GM12875 (cell line): Measurements from ENCODE around the gene TMC8.

Experiments
- H3K4me3 ChIP-seq: one replicate; pipeline ENCODE4 v1.5.1; 2011; ENCODE audit warnings: low read depth, low read length, control low read depth
- TF ChIP-seq, protein P1 (sequence below): IDR thresholded peaks from 2 replicates; pipeline ENCODE4 v1.5.1; 2011; ENCODE audit warnings: low read depth, mild to moderate bottlenecking, control low read depth, inconsistent platforms, low read length, moderate library complexity, borderline replicate concordance; ENCODE audit not compliant: insufficient read depth

Gene TMC8

DNA sequence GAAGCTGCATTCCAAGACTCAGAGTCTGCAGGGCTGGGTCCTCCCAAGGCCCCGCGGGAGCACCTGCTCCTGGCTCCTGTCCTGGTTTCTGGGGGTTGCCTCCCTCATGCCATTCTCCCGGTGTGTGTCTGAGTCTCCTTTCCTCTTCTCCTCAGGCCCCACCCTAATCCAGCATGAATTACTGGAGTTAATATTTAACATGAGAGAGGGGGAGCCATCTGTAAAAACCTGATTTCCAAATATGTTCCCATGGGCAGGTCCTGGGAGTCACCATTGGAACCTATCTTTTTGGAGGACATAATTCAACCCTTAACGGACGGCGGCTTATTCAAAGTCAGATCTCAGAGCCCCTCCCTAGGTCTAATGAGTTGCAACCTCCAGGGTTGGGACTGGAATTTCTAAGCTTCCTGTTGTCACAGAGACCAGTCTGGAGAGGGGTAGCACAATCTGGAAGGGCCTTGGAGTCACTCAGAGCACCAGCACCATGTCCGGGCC, 21.0 kb downstream of the TMC8 start:
- TF ChIP-seq, protein P1, sequence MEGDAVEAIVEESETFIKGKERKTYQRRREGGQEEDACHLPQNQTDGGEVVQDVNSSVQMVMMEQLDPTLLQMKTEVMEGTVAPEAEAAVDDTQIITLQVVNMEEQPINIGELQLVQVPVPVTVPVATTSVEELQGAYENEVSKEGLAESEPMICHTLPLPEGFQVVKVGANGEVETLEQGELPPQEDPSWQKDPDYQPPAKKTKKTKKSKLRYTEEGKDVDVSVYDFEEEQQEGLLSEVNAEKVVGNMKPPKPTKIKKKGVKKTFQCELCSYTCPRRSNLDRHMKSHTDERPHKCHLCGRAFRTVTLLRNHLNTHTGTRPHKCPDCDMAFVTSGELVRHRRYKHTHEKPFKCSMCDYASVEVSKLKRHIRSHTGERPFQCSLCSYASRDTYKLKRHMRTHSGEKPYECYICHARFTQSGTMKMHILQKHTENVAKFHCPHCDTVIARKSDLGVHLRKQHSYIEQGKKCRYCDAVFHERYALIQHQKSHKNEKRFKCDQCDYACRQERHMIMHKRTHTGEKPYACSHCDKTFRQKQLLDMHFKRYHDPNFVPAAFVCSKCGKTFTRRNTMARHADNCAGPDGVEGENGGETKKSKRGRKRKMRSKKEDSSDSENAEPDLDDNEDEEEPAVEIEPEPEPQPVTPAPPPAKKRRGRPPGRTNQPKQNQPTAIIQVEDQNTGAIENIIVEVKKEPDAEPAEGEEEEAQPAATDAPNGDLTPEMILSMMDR: no peak
- no peak overlapping the region for H3K4me3 ChIP-seq

- no peak overlapping the region for H3K4me3 ChIP-seq
- TF ChIP-seq, protein P1: no peak
Observed at GRCh38 chr17:78154903-78155811, 24.6 kb downstream of the TMC8 start.

DNA sequence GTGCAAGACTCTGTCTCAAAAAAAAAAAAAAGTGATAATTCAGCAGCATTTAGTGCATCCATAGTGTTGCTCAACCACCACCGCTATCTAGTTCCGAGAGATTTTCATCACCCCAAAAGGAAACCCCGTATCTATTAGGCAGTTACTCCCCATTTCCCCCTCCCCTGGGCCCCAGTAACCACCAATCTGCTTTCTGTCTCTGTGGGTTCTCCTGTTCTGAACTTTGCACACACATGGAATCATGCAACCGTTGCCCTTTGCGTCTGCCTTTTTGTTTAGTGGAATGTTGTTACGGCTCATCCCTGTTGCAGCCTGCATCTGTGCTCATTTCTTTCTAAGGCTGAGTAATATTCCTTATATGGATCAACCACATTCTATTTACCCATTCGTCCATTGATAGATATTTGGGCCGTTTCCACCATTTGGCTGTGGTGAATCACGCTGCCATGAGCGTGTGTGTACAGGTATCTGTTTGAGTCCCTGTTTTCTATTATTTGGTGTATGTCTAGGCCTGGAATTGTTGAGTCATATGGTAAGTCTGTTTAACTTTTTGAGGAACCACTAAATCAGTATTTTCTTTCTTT, 29.1 kb downstream of the TMC8 start:
- TF ChIP-seq, protein P1: no peak

GRCh38 chr17:78163881-78164747, 33.5 kb downstream of the TMC8 start:
- H3K4me3 ChIP-seq: no peak overlapping the region
- TF ChIP-seq, protein P1: no peak

More for the DNA sequence above, 29.1 kb downstream of the TMC8 start:
- H3K4me3 ChIP-seq: no peak overlapping the region

DNA sequence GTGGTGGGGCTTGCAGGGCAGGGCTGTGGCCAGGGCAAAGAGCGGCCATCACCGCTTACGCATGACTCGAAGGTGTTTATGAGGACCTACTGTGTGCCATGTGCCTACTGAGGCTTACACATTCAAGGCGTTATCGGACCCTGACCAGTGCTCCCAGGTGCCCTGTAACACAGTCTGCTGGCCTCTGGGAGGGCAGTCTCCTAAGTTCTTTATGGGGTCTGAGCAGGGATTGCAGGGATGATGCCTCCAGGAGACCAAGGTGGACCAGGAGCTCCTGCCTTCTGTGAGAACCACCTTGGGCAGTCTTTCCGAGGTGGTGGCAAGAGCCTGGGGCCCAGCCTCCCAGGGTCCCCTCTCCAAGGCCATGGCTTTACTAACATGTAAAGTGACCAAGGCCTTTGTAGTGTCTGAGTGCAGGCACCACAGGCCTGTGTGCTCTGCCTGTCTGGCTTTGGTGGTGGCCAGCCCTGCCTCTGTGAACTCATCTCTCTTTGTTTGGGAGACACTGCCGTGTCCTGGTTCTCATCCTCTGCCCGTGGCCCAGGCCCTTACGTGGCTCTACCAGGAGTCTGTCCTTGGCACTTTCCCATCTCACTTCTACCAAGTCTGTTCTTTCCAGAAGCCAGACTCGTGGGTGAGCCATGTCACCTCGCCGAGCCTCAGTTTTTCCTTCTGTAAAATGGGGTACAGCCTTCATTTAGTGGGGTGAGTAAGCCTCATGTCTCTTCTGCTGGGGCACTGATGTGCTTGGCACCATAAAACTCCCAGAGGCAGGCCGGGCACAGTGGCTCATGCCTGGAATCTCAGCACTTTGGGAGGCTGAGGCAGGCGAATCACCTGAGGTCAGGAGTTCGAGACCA, 34.4 kb downstream of the TMC8 start:
- TF ChIP-seq, protein P1: no peak
- H3K4me3 ChIP-seq: no peak overlapping the region

DNA sequence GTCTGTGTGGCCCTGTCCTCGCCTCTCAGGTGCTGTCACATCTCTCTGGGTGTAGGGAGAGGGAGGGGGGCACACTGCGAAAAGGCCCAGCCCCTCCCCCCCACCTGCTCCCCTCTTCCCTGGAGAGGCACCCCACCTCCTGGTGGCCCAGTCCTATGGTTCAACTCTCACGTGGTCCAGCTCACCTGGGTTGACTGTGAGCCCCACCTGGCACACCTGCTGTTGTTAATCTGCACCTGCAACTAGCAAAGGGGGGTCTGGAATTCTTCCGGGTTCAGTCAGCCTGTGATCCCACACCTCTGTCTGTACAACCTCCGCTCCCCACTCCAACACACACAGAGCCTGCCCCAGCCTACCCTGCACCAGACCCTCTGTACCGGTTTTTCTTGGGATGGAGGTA, 35.8 kb downstream of the TMC8 start:
- no peak overlapping the region for H3K4me3 ChIP-seq
- TF ChIP-seq, protein P1: no peak
